Globus pallidus (tissue), 1 donor: ENCODE measurements around the gene SIDT2.
"Not testable (repeated sequence)": the region's sequence is repeated elsewhere in the genome, so short reads cannot be mapped to it uniquely, and the experiment has no call there.

Experiments used
- DNase-seq: peaks from one replicate; pipeline ENCODE4 v3.0.0-alpha.2; 2015; ENCODE audit warnings: low spot score

Gene SIDT2

DNA sequence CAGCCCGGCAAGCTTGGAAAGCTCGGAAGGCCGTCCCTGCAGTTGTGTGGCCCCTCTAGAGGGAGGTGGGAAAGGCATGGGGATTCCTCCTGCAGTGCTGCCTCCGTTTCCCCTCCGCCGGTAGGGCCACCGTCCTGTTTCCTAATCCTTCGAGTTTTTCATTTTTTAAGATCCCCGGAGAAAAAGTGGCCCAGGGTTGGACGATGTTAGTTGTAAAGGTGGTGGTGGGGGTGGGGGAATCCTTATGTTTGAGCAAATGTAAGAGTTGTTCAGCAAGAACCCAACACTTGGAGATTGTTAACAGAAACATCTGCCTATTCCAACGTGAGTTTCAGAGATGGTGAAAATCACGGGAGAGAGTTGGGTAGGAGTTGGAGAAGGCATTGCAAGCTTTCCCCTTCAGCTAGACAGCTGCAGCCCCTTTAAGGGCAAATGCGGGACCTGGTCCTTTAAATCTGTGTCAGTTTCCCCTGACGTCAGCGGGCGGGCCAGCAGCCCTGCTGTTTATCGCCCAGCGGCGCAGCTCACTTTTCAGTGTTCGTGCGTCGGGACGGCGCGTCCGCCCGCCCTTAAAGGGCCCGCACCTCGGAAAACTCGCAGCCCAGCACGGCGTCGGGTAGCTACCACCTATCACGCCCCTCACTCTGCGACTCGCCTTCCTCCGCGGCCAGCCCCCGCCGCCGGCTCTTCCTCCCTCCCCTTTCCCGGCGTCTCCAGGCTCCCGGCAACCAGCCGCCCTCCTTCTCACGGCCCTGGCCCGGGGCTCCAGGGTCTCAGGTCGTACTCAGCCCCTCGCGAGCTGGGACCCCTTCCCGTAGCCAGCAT is at the start of gene SIDT2:
Gene SIDT2 (plus strand): TSS at position 534 of the 825 bp plus-strand sequence. CDS start 521 bp downstream, outside the sequence.
- peak; percentile 93 for DNase-seq

DNA sequence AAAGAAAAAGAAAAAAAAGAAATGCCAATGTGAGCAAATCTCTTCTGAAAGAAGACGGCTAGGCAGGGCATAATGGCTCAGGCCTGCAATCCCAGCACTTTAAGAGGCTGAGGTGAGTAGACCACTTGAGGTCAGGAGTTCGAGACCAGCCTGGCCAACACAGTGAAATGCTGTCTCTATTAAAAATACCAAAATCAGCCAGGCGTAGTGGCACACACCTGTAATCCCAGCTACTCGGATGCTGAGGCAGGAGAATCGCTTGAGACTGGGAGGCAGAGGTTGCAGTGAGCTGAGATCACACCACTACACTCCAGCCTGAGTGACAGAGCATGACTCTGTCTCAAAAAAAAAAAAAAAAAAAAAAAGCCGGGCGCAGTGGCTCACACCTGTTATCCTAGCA is 48.1 kb upstream of the SIDT2 start:
- not testable (repeated sequence) for DNase-seq

DNA sequence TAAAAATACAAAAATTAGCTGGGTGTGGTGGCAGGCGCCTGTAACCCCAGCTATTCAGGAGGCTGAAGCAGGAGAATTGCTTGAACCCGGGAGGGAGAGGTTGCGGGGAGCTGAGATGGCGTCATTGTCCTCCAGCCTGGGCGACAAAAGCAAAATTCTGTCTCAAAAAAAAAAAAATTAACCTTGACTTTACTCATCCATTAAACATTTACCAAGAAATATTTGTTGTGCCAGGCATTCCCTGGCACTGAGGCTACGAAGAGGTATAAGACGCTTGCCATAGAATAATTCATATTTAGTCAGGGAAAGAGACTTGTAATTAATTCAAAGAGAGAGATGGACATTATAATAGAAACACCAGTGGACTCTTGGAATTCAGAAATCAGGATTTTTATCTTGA is 47.7 kb upstream of the SIDT2 start:
- no peak for DNase-seq

DNA sequence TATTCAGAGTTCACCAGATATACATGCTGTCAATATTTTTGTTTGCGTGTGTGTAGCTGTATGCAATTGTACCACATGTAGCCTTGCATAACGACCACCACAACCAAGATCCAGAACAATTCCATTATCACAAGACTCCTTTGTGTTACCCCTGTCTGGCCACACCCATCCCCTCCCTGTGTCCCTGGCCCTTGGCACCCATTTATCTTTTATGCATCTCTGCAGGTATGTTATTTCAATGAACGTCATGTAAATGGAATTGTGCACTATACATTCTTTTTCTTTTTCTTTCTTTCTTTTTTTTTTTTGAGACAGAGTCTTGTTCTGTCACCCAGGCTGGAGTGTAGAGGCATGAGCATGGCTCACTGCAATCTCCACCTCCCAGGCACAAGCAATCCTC is 44.1 kb upstream of the SIDT2 start:
- DNase-seq: no peak

DNA sequence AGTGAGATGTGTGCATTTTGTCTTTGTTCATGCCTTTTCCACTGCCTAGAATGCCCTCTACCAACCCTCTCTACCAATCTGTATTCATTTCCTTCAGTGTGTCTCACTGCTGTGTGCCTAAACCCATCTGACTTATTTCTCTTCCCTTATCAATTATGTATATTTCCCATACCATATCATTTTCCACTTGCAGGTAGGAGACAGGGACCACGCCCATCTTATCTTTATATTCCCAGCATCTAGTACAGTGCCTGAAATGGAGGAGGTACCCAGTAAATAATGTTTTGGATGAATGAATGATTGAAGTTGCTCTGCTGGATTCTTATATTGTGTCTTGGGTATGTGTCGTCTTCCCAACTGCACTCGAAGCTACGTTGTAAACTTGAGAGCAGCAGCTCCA is 43.6 kb upstream of the SIDT2 start:
- DNase-seq: not testable (repeated sequence)

DNA sequence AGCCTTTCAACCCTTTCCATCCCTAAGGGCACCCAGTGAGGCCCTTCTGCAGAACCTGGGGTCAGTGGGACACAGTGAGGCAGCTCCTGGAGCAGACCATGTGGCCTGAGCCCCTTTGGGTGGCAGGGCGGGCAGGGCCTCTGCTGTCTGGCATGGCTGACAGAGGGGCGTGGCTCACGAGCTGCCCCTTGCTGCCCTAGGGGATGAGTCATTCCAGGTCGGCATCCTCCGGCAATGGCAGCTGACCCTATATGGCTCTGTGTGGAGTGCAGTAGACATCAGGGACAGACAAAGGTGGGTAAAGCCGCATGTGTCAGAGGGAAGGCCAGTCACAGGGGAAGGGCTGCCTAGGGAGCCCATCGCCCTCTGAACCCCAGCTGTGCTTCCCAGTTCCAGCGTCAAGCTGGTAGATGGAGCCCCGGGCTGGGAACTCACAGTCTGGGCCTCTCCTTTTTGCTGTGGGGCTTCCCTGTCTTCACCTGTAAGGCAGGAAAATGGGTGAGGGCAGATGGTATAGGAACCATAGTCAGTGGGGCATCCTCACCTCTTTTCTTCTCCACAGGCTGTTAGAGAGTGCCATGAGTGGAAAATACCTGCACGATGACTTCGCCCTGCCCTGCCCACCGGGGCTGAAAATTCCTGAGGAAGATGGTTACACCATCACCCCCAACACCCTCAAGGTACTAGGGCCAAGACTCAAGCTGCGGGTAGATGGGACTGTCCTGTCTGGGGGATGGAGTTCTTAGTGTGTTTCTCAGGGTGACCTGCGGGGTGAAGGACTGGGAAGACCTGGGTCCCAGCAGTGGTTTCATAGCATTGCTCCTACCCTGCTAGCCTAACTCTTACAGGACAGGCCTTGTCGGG is 41.1 kb upstream of the SIDT2 start:
- not testable (repeated sequence) for DNase-seq

DNA sequence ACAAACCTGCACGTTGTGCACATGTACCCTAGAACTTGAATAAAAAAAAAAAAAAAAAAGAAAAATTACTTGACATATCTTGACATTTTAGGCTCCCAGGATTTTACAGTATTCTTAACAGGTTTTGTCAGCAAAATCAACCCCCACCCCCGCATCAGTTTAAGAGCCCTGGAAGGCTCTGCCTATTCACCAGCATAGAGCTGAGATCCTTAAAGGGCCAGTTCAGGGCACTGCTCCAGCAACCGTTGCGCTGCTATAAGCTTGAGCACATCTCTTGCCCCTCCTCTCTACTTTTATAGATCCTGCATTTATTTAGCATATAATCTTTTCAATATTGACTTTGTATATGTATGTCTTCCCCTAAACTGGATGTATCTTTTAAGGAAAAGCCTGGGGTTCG is 35.2 kb upstream of the SIDT2 start:
- DNase-seq: peak; percentile 48

DNA sequence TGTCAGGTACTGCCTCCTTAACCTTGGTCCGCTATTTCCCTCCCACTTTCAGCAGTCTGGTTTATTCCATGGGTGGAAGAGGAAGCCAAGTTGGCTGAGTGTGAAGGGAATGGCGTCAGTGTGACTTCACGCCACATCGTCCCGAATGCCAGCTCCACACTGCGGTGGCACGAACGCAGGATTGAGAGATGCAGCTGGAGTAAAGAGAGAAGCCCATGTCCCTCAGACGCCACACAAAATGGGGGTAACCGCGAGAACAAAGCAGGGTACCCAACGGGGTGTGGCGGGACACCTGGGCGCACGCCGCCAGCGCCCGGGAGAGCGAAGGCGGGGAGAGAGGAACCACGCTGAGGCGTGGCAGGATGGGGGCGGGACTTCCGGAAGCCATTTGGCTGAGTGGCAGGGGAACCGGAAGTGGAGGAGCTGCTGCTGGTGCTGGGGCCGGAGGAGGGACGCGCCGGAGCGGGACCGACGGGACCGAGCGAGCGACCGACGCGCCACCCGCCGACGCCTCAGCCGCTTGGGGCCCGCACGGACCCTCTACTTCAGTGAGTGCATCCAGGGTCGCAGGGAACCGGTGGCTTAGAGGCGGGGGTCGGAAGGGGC is 34.6 kb upstream of the SIDT2 start, which contains the start of gene PAFAH1B2:
Gene PAFAH1B2 (plus strand): TSS at position 417 of the 606 bp plus-strand sequence. CDS start 8,161 bp downstream, outside the sequence.
- DNase-seq: peak; percentile 96

DNA sequence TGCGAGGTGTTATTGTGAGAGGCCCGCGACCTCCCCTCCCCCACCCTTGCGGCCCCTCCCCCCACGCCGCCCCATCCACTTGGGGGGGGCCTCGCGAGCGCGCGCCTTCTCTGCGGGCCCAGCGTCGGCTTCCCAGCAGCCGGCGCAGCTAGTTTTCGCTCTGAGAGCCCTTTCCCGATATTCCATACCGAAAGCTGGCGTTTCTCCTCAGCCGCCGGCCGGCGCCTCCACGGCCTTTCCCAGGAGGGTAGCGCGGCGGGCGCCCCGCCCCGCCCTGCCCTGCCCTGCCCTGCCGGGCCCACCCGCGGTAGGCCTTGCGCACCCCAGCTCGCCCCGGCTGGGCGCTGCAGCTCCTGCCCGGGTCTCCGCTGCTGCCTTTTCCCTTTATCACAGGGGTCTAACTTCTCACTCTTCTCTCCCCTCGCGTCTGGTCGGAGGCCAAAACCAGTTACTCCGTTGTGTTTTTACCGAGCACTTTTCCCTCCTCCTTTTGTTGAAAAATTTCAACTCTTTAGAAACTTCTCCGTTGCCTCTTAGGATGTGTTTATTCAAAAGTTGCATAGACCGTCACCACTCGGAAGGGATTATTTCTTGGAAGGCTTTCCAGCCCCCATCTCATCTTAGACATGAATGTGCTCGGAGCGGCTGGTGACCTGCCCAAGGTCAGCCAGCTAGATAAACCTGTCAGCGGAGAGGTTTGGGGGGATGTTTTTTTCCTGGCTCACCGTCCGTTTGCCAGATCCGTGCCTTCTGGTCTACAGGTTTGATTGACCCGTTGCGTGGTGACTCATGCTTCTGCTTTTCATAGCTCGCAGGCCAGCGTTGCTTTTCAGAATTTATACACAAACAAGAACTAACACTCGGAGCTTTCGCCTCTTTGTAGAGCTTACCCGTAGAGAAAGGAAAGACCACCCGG is 33.8 kb upstream of the SIDT2 start:
- DNase-seq: peak; percentile 22

DNA sequence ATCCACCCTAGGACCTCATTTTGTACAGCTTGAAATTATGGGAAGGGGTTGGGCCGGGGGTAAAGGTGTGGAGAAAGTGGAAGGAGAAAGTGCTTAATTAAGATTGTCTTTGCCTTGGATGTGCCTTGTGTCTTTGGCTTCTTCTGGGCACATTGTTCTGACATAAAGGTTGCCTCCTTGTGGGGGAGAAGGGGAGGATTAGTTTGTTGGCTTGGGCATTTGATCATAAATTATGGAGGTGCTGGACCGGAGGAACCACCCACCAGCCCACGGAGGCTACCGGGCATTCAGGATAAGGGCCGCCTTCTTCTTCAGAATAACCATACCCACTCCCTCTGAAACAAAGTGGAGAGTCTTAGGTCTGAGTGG is 33.2 kb upstream of the SIDT2 start:
- DNase-seq: no peak

DNA sequence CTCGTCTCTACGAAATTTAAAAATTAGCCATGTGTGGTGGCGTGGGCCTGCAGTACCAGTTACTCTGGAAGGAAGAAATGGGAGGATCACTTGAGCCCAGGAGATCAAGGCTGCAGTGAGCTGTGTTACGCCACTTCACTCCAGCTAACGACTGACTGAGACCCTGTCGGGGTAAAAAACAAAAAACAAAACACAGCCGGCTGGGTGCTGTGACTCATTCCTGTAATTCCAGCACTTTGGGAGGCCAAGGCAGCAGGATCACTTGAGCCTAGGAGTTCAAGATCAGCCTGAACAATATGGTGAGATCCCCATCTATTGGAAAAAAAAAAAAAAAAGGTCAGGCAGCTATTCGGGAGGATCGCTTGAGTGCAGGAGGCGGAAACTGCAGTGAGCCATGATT is 32.0 kb upstream of the SIDT2 start:
- no peak for DNase-seq

DNA sequence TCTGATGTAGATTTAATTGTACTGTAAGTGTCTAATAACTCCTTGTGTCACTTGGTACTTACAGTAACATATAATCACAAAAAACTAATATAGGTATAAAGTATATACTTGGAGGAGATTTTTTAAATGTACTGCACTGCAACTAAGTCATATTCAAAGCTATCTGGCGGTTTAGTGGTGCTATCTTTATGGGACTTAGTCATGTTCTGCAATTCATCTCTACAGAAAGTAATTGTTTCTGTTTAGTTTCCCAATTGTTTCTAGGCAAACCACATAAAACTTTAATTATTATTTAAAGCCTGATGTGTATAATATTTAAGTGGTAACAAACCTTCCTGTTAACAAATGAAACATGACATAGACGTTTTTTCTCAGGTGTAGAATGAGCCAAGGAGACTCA is 26.5 kb upstream of the SIDT2 start:
- DNase-seq: no peak

DNA sequence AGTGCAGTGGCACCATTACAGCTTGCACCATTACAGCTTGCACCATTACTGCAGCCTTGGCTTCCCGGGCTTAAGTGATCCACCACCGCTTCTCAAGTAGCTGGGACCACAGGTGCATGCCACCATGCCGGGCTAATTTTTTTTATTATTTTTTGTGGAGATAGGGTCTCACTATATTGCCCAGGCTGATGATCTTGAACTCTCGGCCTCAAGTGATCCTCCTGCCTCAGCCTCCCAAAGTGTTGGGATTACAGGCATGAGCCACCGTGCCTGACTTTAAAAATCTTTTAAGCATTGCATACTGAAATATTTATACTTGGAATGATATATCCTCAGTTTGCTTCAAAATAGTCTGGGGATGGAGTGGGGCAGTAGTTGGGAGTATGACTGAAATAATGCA is 24.1 kb upstream of the SIDT2 start:
- no peak for DNase-seq

DNA sequence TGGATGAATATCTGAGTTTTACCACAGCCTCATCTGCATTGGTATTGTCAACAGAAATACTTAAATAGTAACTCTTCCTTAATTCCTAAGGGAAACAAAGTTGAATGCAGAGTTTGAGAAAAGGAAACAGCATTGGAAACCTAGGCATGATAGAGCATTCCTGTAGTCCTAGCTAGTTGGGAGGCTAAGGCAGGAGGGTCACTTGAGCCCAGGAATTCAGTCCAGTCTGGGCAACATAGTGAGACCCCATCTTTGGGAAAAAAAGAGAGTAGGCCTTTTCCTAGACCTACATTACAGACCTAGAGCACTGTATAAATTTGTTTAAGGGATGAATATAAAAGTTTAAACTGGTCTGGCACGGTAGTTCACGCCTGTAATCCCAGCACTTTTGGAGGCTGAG is 21.0 kb upstream of the SIDT2 start:
- no peak for DNase-seq

DNA sequence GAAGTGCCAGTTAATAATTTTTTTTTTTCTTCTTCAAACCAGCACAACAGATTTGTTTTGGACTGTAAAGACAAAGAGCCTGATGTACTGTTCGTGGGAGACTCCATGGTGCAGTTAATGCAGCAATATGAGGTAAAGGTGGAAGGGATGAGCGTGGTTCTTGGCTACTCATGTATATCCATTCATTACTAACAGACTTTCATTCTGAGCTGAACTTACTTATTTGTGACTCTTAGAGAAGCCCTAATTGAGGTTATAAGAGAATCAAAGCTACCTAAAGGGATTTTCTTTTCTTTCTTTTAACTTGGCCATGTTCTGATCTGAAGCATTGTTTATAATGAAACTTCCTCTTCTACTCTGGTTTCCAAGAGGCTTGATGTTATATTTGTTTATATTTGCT is 18.7 kb upstream of the SIDT2 start:
- DNase-seq: no peak

DNA sequence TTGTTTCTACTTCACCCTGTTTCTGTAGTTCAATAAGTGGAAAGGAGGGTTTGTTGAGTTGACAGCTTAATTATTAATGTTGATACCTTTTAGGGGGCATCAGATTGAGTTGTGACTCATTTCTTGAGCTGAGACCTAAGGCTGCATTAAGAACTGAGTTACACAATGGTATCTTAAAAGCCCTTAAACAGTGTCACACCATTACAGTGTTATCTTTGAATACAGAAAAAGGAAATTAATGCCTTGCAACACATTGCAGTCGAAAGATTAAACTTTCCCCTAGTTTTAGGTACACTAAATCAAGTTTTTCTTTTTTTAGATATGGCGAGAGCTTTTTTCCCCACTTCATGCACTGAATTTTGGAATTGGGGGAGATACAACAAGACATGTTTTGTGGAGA is 17.7 kb upstream of the SIDT2 start:
- DNase-seq: no peak

DNA sequence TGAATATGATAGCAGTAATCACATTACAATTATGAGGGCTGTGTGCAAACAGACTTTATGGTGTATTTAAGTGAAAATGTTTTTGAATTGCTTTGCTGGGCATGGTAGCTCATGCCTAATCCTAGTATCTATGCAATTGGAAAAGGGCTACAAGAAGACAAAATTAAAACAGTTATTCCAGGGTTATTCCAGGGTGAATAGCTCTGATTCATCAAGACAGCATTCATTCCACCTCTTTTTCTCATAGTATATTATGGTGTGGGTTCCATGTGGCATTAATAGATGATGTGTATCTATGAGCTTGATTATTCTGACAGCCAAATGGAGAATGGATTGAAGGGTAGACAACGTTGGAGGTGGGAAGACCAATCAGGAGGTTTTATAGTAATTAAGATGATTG is 12.1 kb upstream of the SIDT2 start:
- no peak for DNase-seq

DNA sequence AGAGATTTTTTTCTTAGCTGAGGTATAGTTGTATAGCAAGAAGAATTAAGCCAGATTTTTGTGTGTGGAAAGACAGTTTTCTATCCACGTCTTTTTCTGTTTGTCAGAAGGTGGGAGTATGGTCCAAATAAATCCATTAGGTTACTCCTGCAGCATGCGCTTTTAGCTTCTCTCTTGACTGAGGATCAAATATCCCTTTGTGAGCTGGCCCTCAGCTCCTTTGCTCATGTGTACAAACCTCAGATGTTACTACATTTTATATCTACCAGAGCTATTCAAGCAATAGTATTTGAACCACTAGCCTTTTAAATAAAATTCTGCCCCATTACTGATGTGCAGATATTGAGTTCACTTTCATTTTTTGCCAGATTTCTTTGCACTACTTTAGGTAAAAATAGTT is 8.8 kb upstream of the SIDT2 start:
- no peak for DNase-seq

DNA sequence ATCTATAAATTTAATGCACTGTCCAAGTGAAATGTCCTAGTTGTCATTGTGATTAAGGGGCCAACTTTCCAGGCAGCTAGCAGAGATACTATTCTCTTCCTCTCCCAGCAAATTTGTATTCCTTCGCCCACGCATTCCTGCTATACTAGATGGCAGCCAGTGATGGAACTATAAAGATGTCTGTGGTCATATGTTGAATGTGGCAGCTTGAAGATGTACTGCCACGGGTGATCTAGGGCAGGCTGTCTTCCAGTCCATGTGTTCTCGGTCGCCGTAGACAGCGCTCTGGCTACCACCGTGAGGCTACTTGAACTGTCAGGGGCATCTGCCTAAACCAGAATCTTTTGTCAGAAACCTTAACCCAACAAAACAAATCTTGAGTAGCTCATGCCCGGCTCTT is 8.3 kb upstream of the SIDT2 start:
- no peak for DNase-seq

DNA sequence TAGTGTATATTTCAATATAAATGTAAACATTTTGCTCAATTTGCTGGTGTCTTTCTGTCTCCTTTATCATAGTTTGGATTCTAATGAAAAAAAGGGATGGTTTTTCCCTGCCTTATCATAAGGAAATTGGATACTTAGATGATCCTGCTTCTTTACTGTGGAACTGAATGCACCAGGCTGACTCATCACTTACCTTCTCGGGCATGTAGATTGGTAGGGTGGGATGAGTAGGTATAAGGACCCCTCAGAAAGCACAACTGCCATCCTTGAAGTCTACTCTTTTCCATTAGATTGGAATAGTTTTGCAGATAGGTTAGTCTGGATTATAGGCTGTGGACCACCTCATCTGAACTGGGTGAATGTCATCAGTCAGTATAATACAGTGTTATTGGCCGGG is 7.5 kb upstream of the SIDT2 start:
- no peak for DNase-seq

DNA sequence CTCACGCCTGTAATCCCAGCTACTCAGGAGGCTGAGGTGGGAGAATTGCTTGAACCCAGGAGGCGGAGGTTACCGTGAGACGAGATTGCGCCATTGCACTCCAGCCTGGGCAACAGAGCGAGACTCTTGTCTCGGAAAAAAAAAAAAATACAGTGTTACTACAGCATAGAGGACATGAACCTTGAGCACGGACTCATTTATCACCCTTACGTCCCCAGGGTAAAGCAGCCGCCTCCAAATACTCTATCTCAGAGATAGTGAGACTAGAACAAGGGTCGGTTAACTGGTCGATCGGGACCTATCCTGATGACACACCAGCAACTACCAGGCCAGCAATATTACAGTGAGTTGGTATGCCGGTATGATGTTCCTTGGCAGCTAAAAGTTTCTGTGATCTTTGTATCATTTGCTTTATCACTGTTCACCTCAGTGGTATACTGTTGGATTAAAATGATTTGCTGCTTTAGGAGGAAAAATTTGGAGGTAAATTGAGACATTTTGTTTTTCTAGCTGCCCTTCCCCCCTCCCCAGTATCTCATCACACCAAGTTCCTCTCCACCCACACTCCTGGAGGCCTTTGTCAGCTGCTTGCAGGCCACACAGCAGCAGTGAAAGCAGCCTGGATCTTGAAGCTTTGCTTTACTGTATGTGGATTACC is 7.0 kb upstream of the SIDT2 start:
- no peak for DNase-seq
